WTC11 (cell line): ENCODE results near the gene ADAM22. TPM values are rescaled to one million over a fixed set of nuclear protein-coding genes. Genes with fewer than 3 reads are reported as not detected.

Experiments used
- ATAC-seq: fragments of 200-7000 bp; cut with Tn5 transposase; 2 replicates; pipeline ENCODE4 v1.10.0; 2021; ENCODE audit warnings: mild to moderate bottlenecking, moderate library complexity
- CTCF ChIA-PET: fragments of 300-600 bp; sonication (Branson Sonifier 250); formaldehyde crosslinking; loops from one replicate; lab custom pipeline; 2021; ENCODE audit warnings: antibody characterized with exemption; lab: Charles Lee
- POLR2A ChIA-PET: fragments of 350-600 bp; sonication (Branson Sonifier 250); formaldehyde crosslinking; loops from one replicate; lab custom pipeline; 2021; ENCODE audit warnings: antibody characterized with exemption; lab: Charles Lee
- DNase-seq: peaks from one replicate; pipeline ENCODE4 v3.0.0; 2021; ENCODE audit warnings: low spot score
- H3K27ac Mint-ChIP-seq: 2 replicates; pipeline ENCODE4 v1.8.0; 2021; ENCODE audit warnings: mixed read lengths
- H3K27me3 Mint-ChIP-seq: 2 replicates; pipeline ENCODE4 v1.8.0; 2021; ENCODE audit warnings: low read depth, mild to moderate bottlenecking, moderate library complexity, mixed read lengths
- H3K36me3 Mint-ChIP-seq: 2 replicates; pipeline ENCODE4 v1.8.0; 2021; ENCODE audit warnings: mixed read lengths
- H3K4me1 Mint-ChIP-seq: 2 replicates; pipeline ENCODE4 v1.8.0; 2022; ENCODE audit warnings: mixed read lengths
- H3K4me3 Mint-ChIP-seq: 2 replicates; pipeline ENCODE4 v1.8.0; 2021; ENCODE audit warnings: mild to moderate bottlenecking, moderate library complexity, mixed read lengths
- H3K9me3 Mint-ChIP-seq: 2 replicates; pipeline ENCODE4 v1.8.0; 2021; ENCODE audit warnings: mixed read lengths
- EMX1 ChIP-seq: fragments of 250-450 bp; sonication (Bioruptor Pico); IDR thresholded peaks from 2 replicates; pipeline ENCODE4 v1.8.0; 2021; ENCODE audit warnings: mild to moderate bottlenecking
- ETV6 ChIP-seq: sonication (generic); formaldehyde crosslinking; IDR thresholded peaks from 2 replicates; pipeline ENCODE4 v1.8.1; 2022; ENCODE audit warnings: mild to moderate bottlenecking, missing genetic modification reagents
- GRHL2 ChIP-seq: fragments of 250-450 bp; sonication (Bioruptor Pico); IDR thresholded peaks from 2 replicates; pipeline ENCODE4 v1.8.0; 2022; ENCODE audit warnings: mild to moderate bottlenecking, moderate library complexity; ENCODE audit not compliant: insufficient replicate concordance, severe bottlenecking
- GTF2I ChIP-seq: fragments of 250-450 bp; sonication (Bioruptor Pico); conservative IDR thresholded peaks from 2 replicates; pipeline ENCODE4 v1.4.0; 2021; ENCODE audit warnings: mild to moderate bottlenecking
- IRF2 ChIP-seq: sonication (generic); formaldehyde crosslinking; IDR thresholded peaks from 2 replicates; pipeline ENCODE4 v1.8.0; 2022; ENCODE audit warnings: low read depth, missing genetic modification reagents, borderline replicate concordance
- NR1H2 ChIP-seq: sonication (generic); formaldehyde crosslinking; IDR thresholded peaks from 2 replicates; pipeline ENCODE4 v1.9.0; 2021; ENCODE audit warnings: mild to moderate bottlenecking, moderate library complexity, missing genetic modification reagents
- OVOL2 ChIP-seq: fragments of 250-450 bp; sonication (Bioruptor Pico); IDR thresholded peaks from 2 replicates; pipeline ENCODE4 v1.9.0; 2021; ENCODE audit warnings: mild to moderate bottlenecking, borderline replicate concordance
- SMAD3 ChIP-seq: sonication (generic); formaldehyde crosslinking; IDR thresholded peaks from 2 replicates; pipeline ENCODE4 v1.8.0; 2022; ENCODE audit warnings: missing genetic modification reagents, mild to moderate bottlenecking, borderline replicate concordance
- SOX15 ChIP-seq: fragments of 250-450 bp; sonication (Bioruptor Pico); IDR thresholded peaks from 2 replicates; pipeline ENCODE4 v1.9.0; 2021; ENCODE audit warnings: mild to moderate bottlenecking
- ZNF232 ChIP-seq: sonication (generic); formaldehyde crosslinking; IDR thresholded peaks from 2 replicates; pipeline ENCODE4 v1.8.0; 2022; ENCODE audit warnings: mild to moderate bottlenecking, missing genetic modification reagents
- total RNA-seq: library from RNA; stranded (reverse); gene quantifications from 3 replicates; pipeline ENCODE4 v1.2.3, GENCODE V29; 2021
- TF ChIP-seq, protein P1 (sequence below): sonication (generic); formaldehyde crosslinking; IDR thresholded peaks from 2 replicates; pipeline ENCODE4 v1.8.0; 2023; ENCODE audit warnings: missing genetic modification reagents, mild to moderate bottlenecking, borderline replicate concordance
- TF ChIP-seq, protein P2 (sequence below): sonication (generic); formaldehyde crosslinking; IDR thresholded peaks from 2 replicates; pipeline ENCODE4 v1.8.0; 2022; ENCODE audit warnings: mild to moderate bottlenecking, missing genetic modification reagents
- TF ChIP-seq, protein P3 (sequence below): sonication (generic); formaldehyde crosslinking; IDR thresholded peaks from 2 replicates; pipeline ENCODE4 v1.8.1; 2023; ENCODE audit warnings: mild to moderate bottlenecking, missing genetic modification reagents, borderline replicate concordance
- TF ChIP-seq, protein P4 (sequence below): sonication (generic); formaldehyde crosslinking; IDR thresholded peaks from 2 replicates; pipeline ENCODE4 v1.8.0; 2022; ENCODE audit warnings: mild to moderate bottlenecking, missing genetic modification reagents

ADAM22 gene
- total RNA-seq, 1 experiment from 2014 or later: 12.4 TPM

DNA sequence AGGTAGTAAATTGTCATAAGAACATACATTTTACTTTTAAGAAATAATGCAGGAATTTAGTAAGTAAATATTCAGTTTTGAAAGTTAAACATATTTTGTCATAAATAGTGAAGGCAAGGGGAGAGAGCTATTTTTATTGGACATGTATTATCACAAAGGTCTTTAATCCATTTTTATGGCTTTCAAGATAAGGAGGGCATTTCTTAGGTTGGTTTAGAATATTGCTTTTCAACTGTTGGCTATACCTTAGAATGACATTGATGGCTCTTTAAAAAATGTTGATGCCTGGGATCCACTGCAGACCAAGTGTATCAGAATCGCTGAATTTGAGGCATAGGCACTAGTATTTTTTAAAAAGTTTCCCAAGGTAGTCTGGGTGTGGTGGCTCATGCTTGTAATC is 34.0 kb downstream of the ADAM22 start (continued):
- TF ChIP-seq, protein P1, sequence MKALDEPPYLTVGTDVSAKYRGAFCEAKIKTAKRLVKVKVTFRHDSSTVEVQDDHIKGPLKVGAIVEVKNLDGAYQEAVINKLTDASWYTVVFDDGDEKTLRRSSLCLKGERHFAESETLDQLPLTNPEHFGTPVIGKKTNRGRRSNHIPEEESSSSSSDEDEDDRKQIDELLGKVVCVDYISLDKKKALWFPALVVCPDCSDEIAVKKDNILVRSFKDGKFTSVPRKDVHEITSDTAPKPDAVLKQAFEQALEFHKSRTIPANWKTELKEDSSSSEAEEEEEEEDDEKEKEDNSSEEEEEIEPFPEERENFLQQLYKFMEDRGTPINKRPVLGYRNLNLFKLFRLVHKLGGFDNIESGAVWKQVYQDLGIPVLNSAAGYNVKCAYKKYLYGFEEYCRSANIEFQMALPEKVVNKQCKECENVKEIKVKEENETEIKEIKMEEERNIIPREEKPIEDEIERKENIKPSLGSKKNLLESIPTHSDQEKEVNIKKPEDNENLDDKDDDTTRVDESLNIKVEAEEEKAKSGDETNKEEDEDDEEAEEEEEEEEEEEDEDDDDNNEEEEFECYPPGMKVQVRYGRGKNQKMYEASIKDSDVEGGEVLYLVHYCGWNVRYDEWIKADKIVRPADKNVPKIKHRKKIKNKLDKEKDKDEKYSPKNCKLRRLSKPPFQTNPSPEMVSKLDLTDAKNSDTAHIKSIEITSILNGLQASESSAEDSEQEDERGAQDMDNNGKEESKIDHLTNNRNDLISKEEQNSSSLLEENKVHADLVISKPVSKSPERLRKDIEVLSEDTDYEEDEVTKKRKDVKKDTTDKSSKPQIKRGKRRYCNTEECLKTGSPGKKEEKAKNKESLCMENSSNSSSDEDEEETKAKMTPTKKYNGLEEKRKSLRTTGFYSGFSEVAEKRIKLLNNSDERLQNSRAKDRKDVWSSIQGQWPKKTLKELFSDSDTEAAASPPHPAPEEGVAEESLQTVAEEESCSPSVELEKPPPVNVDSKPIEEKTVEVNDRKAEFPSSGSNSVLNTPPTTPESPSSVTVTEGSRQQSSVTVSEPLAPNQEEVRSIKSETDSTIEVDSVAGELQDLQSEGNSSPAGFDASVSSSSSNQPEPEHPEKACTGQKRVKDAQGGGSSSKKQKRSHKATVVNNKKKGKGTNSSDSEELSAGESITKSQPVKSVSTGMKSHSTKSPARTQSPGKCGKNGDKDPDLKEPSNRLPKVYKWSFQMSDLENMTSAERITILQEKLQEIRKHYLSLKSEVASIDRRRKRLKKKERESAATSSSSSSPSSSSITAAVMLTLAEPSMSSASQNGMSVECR: no peak
- TF ChIP-seq, protein P2, sequence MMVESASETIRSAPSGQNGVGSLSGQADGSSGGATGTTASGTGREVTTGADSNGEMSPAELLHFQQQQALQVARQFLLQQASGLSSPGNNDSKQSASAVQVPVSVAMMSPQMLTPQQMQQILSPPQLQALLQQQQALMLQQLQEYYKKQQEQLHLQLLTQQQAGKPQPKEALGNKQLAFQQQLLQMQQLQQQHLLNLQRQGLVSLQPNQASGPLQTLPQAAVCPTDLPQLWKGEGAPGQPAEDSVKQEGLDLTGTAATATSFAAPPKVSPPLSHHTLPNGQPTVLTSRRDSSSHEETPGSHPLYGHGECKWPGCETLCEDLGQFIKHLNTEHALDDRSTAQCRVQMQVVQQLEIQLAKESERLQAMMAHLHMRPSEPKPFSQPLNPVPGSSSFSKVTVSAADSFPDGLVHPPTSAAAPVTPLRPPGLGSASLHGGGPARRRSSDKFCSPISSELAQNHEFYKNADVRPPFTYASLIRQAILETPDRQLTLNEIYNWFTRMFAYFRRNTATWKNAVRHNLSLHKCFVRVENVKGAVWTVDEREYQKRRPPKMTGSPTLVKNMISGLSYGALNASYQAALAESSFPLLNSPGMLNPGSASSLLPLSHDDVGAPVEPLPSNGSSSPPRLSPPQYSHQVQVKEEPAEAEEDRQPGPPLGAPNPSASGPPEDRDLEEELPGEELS (CRISPR knock-in tag): no peak
- TF ChIP-seq ETV6 (CRISPR knock-in tag): no peak
- TF ChIP-seq GTF2I (CRISPR knock-in tag): no peak

DNA sequence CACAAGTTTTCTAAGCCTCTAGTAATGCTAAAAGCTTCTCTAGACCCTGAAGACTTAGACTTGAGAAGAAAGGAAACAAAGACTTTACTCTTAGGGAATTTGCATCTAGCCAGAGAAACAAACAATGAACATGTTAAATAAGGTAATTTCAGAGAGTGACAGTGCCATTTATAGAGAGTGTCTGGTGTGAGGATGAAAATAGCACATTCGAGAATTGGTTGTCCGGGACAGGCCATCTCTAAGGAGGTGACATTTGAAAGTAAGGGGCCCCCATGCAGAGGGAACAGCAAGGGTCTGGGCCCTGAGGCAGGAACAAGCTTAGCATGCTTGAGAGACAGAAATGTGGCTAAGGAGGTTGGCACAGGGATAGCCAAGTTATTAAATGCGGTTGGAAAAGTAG is 48.1 kb downstream of the ADAM22 start:
- ATAC-seq (peak; percentile 39; the same call in 1 of the 2 replicates), DNase-seq (no peak)
- Mint-ChIP-seq H3K4me1 (no peaks in the 10 kb centered on the region), H3K27me3 (no peaks in the 10 kb centered on the region), H3K9me3 (no peaks in the 10 kb centered on the region), H3K36me3 (no peaks in the 10 kb centered on the region), H3K27ac (no peak overlapping the region), H3K4me3 (no peak overlapping the region)
- POLR2A ChIA-PET: no interaction called here
- TF ChIP-seq, protein P1: no peak
- no peak for TF ChIP-seq EMX1
- no peak for TF ChIP-seq ZNF232 (CRISPR knock-in tag)
- TF ChIP-seq SMAD3 (CRISPR knock-in tag): no peak
- TF ChIP-seq NR1H2 (CRISPR knock-in tag): no peak
- no peak for TF ChIP-seq IRF2 (CRISPR knock-in tag)
- TF ChIP-seq SOX15 (CRISPR knock-in tag): no peak
- TF ChIP-seq, protein P3, sequence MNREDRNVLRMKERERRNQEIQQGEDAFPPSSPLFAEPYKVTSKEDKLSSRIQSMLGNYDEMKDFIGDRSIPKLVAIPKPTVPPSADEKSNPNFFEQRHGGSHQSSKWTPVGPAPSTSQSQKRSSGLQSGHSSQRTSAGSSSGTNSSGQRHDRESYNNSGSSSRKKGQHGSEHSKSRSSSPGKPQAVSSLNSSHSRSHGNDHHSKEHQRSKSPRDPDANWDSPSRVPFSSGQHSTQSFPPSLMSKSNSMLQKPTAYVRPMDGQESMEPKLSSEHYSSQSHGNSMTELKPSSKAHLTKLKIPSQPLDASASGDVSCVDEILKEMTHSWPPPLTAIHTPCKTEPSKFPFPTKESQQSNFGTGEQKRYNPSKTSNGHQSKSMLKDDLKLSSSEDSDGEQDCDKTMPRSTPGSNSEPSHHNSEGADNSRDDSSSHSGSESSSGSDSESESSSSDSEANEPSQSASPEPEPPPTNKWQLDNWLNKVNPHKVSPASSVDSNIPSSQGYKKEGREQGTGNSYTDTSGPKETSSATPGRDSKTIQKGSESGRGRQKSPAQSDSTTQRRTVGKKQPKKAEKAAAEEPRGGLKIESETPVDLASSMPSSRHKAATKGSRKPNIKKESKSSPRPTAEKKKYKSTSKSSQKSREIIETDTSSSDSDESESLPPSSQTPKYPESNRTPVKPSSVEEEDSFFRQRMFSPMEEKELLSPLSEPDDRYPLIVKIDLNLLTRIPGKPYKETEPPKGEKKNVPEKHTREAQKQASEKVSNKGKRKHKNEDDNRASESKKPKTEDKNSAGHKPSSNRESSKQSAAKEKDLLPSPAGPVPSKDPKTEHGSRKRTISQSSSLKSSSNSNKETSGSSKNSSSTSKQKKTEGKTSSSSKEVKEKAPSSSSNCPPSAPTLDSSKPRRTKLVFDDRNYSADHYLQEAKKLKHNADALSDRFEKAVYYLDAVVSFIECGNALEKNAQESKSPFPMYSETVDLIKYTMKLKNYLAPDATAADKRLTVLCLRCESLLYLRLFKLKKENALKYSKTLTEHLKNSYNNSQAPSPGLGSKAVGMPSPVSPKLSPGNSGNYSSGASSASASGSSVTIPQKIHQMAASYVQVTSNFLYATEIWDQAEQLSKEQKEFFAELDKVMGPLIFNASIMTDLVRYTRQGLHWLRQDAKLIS (CRISPR knock-in tag): no peak
- TF ChIP-seq GRHL2 (CRISPR knock-in tag): no peak
- no peak for TF ChIP-seq OVOL2
- TF ChIP-seq, protein P4, sequence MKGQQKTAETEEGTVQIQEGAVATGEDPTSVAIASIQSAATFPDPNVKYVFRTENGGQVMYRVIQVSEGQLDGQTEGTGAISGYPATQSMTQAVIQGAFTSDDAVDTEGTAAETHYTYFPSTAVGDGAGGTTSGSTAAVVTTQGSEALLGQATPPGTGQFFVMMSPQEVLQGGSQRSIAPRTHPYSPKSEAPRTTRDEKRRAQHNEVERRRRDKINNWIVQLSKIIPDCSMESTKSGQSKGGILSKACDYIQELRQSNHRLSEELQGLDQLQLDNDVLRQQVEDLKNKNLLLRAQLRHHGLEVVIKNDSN: no peak
- CTCF ChIA-PET: no interaction called here
